Tibial nerve (tissue), 4 donors: ENCODE data around the gene USP9X. TPM values are rescaled to one million over a fixed set of nuclear protein-coding genes. Genes with fewer than 3 reads are reported as not detected.

Experiments used
- DNase-seq, 2 donors: peaks; one replicate each; pipeline ENCODE4 v3.0.0-alpha.2; 2019; ENCODE audit warnings: low spot score in 2 of 2
- H3K27ac ChIP-seq, 4 donors: fragments of 200-600 bp; sonication (generic) in 3 of 4; one replicate each; pipeline ENCODE4 v1.5.1; 2017 to 2019; ENCODE audit warnings: mild to moderate bottlenecking in 1 of 4
- H3K27me3 ChIP-seq, 2 donors: fragments of 200-600 bp; sonication (generic) in 1 of 2; one replicate each; pipeline versions ENCODE4 v1.5.1 to v1.6.0; 2017 to 2019
- H3K36me3 ChIP-seq, 3 donors: fragments of 200-600 bp; sonication (generic); one replicate each; pipeline ENCODE4 v1.5.1; 2018 to 2019
- H3K4me1 ChIP-seq, 4 donors: fragments of 200-600 bp; sonication (generic) in 3 of 4; one replicate each; pipeline ENCODE4 v1.5.1; 2017 to 2019
- H3K4me3 ChIP-seq, 4 donors: fragments of 200-600 bp; sonication (generic) in 3 of 4; one replicate each; pipeline ENCODE4 v1.5.1; 2017 to 2019; ENCODE audit warnings: mild to moderate bottlenecking in 1 of 4, moderate library complexity in 1 of 4
- H3K9me3 ChIP-seq, 4 donors: fragments of 200-600 bp; sonication (generic) in 3 of 4; one replicate each; pipeline ENCODE4 v1.5.1; 2017 to 2019
- EP300 ChIP-seq, 2 donors: sonication (generic); formaldehyde crosslinking; IDR thresholded peaks; one replicate each; pipeline ENCODE4 v1.6.1; 2017; ENCODE audit warnings: antibody characterized with exemption in 2 of 2, mild to moderate bottlenecking in 1 of 2
- POLR2A ChIP-seq, 2 donors: fragments of 450-650 bp; IDR thresholded peaks; one replicate each; pipeline ENCODE4 v1.6.1; 2017; ENCODE audit warnings: antibody characterized with exemption in 2 of 2, mild to moderate bottlenecking in 2 of 2, moderate library complexity in 2 of 2
- WGBS, 2 donors: methylation state at CpG; one replicate each; pipeline ENCODE4 v1.1.5; 2018; 5-methylcytosine and 5-hydroxymethylcytosine counted together
- total RNA-seq, 4 donors: library from RNA; depleted of rRNA; stranded (reverse); fragments of >200 nt; gene quantifications; one replicate each; pipeline ENCODE4 v1.1.0, GENCODE V29; 2016
- TF ChIP-seq, protein P1 (sequence below), 5 experiments: fragments of 200-600 bp in 3 of 5; fragments of 450-650 bp in 2 of 5; sonication (generic) in 3 of 5; IDR thresholded peaks; one replicate each; pipeline ENCODE4 v1.5.1; 2016 to 2019; ENCODE audit warnings: antibody characterized with exemption in 5 of 5, mild to moderate bottlenecking in 3 of 5, moderate library complexity in 2 of 5

Gene USP9X, protein sequence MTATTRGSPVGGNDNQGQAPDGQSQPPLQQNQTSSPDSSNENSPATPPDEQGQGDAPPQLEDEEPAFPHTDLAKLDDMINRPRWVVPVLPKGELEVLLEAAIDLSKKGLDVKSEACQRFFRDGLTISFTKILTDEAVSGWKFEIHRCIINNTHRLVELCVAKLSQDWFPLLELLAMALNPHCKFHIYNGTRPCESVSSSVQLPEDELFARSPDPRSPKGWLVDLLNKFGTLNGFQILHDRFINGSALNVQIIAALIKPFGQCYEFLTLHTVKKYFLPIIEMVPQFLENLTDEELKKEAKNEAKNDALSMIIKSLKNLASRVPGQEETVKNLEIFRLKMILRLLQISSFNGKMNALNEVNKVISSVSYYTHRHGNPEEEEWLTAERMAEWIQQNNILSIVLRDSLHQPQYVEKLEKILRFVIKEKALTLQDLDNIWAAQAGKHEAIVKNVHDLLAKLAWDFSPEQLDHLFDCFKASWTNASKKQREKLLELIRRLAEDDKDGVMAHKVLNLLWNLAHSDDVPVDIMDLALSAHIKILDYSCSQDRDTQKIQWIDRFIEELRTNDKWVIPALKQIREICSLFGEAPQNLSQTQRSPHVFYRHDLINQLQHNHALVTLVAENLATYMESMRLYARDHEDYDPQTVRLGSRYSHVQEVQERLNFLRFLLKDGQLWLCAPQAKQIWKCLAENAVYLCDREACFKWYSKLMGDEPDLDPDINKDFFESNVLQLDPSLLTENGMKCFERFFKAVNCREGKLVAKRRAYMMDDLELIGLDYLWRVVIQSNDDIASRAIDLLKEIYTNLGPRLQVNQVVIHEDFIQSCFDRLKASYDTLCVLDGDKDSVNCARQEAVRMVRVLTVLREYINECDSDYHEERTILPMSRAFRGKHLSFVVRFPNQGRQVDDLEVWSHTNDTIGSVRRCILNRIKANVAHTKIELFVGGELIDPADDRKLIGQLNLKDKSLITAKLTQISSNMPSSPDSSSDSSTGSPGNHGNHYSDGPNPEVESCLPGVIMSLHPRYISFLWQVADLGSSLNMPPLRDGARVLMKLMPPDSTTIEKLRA (N-terminal part only)
- 100 to 1,000 TPM in 1 of 4 donors, 10 to 100 TPM in 3; 83.1 to 101 (median 97.2) TPM for total RNA-seq

DNA sequence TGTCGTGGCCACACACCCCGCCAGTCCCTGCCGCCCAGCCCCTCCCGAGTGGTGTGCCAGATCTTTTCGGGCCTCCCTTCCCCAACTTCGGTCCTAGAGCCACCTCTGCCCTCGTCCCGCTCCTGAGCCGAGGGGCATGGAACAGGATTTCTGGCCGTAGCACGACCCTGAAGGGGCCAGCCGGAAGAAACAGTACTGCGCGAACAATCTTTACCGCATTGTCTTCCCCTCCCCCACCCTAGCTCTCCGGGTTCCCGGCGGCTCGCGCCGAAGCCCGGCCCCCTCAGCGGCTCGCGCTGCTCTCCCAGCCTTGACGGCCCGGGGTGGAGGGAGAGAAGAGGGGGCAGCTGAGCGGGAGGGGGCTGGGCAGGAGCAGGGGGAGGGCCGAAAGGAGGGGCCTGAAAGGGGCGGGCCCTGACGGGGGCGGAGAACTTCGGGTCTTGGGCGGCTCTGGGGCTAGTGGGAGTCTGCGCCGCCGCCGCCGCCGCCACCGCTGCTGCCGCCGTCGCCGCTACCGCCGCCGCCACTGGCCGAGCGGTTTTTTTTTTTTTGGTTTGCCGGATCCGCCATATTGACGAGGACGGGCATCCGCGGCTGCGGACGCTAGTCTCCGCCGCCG lies at the start of gene USP9X:
Gene USP9X (plus strand): TSS at position 553 of the 619 bp plus-strand sequence. CDS start 38,184 bp downstream, outside the sequence.
- no peaks in the 10 kb centered on the region for H3K27me3 ChIP-seq
- peaks cover 0 to 17% (median 0%) of the 10 kb centered on the region in 4 donors for H3K4me1 ChIP-seq
- TF ChIP-seq EP300 (IDR thresholded peaks at IDR 0.05) (peak in 1 of 2 donors; percentile 65), POLR2A (IDR thresholded peaks at IDR 0.05) (peak; percentile 50 to 54)
- TF ChIP-seq, protein P1, sequence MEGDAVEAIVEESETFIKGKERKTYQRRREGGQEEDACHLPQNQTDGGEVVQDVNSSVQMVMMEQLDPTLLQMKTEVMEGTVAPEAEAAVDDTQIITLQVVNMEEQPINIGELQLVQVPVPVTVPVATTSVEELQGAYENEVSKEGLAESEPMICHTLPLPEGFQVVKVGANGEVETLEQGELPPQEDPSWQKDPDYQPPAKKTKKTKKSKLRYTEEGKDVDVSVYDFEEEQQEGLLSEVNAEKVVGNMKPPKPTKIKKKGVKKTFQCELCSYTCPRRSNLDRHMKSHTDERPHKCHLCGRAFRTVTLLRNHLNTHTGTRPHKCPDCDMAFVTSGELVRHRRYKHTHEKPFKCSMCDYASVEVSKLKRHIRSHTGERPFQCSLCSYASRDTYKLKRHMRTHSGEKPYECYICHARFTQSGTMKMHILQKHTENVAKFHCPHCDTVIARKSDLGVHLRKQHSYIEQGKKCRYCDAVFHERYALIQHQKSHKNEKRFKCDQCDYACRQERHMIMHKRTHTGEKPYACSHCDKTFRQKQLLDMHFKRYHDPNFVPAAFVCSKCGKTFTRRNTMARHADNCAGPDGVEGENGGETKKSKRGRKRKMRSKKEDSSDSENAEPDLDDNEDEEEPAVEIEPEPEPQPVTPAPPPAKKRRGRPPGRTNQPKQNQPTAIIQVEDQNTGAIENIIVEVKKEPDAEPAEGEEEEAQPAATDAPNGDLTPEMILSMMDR (IDR thresholded peaks at IDR 0.05), result no peak
- no peaks in the 10 kb centered on the region for H3K9me3 ChIP-seq
- peak within 1 kb of the TSS; percentile 94 to 99 (median 98) for H3K27ac ChIP-seq
- H3K36me3 ChIP-seq, result no peaks in the 10 kb centered on the region
- WGBS, 2 donors, result 1% methylated on average over 27 to 36 of the region's 61 CpGs
- peak within 1 kb of the TSS; percentile 74 to 98 (median 83) for H3K4me3 ChIP-seq
- peak; percentile 75 to 76 for DNase-seq

- no peak for DNase-seq
- H3K36me3 ChIP-seq, result no peaks in the 10 kb centered on the region
- H3K9me3 ChIP-seq, result no peaks in the 10 kb centered on the region
- H3K27me3 ChIP-seq, result peaks cover 0 to 9% of the 10 kb centered on the region in 2 donors
- H3K4me3 ChIP-seq, result no peak overlapping the region
- TF ChIP-seq POLR2A (IDR thresholded peaks at IDR 0.05), result no peak
- TF ChIP-seq EP300 (IDR thresholded peaks at IDR 0.05), result no peak
- TF ChIP-seq, protein P1 (IDR thresholded peaks at IDR 0.05), result no peak
- WGBS, 2 donors, result 97 to 100% methylated on average over 1 of the region's 1 CpG
- no peaks in the 10 kb centered on the region for H3K4me1 ChIP-seq
- H3K27ac ChIP-seq, result no peak overlapping the region
Measured at GRCh38 chrX:41035582-41035981, 49.7 kb upstream of the USP9X start.

DNA sequence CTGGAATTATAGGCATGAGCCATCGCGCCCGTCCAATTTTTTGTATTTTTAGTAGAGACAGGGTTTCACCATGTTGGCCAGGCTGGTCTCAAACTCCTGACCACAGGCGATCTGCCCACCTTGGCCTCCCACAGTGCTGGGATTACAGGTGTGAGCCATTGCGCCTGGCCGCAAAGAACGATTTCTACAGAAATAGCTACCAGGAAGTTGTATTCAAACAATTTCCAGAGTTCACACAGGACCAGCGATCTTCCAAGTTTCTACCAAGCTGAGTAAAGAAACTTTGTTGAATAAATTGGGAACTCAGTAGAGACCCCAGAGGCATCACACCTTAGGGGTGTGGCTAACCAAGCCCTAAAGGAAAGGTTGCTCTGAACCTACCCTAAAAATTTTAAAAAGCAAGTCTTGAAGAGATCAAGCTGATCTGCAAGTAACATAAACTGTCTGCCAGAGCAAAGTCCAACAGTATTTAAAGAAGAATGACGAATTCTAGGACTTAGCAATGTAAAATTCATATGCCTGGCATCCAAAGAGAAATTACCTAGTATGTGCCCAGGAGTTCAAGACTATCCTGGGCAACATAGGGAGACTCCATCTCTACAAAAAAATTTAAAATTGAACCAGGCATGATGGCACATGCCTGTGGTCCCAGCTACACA lies 48.4 kb upstream of the USP9X start:
- 89 to 91% methylated on average over 9 of the region's 9 CpGs for WGBS, 2 donors
- Histone ChIP-seq H3K27ac (no peak overlapping the region), H3K4me1 (no peaks in the 10 kb centered on the region), H3K9me3 (no peaks in the 10 kb centered on the region), H3K36me3 (no peaks in the 10 kb centered on the region), H3K4me3 (no peak overlapping the region), H3K27me3 (peaks cover 0 to 4% of the 10 kb centered on the region in 2 donors)
- TF ChIP-seq POLR2A (IDR thresholded peaks at IDR 0.05) (no peak), EP300 (IDR thresholded peaks at IDR 0.05) (no peak)
- TF ChIP-seq, protein P1 (IDR thresholded peaks at IDR 0.05), result no peak
- DNase-seq, result no peak

DNA sequence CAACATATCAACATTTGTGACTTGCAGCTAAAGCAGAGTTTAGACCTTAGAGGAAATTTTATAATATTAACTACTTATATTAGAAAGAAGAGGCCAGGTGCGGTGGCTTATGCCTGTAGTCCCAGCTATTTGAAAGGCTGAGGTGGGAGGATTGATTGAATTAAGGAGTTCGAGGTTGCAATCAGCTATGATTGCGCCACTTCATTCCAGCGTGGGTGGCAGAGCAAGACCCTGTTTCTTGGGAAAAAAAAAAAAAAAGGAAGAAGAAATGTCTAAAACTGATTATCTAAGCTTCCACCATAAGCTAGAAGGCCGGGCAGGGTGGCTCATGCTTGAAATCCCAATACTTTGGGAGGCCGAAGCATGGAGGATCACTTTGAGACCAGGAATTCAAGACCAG lies 42.0 kb upstream of the USP9X start:
- H3K27me3 ChIP-seq, result peaks cover 0 to 2% of the 10 kb centered on the region in 2 donors
- DNase-seq, result no peak
- no peak overlapping the region for H3K4me3 ChIP-seq
- no peaks in the 10 kb centered on the region for H3K36me3 ChIP-seq
- WGBS, 2 donors, result 84 to 87% methylated on average over 6 of the region's 6 CpGs
- peaks cover 0 to 4% (median 0%) of the 10 kb centered on the region in 4 donors for H3K4me1 ChIP-seq
- H3K9me3 ChIP-seq, result no peaks in the 10 kb centered on the region
- TF ChIP-seq EP300 (IDR thresholded peaks at IDR 0.05) (no peak), POLR2A (IDR thresholded peaks at IDR 0.05) (no peak)
- TF ChIP-seq, protein P1 (IDR thresholded peaks at IDR 0.05), result no peak
- H3K27ac ChIP-seq, result no peak overlapping the region
